K562 (cell line): ENCODE data around the gene FAM117A. TPM values are rescaled to one million over a fixed set of nuclear protein-coding genes. Genes with fewer than 3 reads are reported as not detected.

Experiments
- CBFA2T2 ChIP-seq: fragments of 450-650 bp; conservative IDR thresholded peaks from 2 replicates; pipeline ENCODE4 v1.6.1; 2017; ENCODE audit warnings: mild to moderate bottlenecking
- E2F8 ChIP-seq: fragments of 450-650 bp; IDR thresholded peaks from 2 replicates; pipeline ENCODE4 v1.7.1; 2018; ENCODE audit warnings: mild to moderate bottlenecking, low read depth; ENCODE audit not compliant: partially characterized antibody
- ETV6 ChIP-seq, 3 experiments: fragments of 150-350 bp in 1 of 3; sonication (generic) in 1 of 3; formaldehyde crosslinking in 1 of 3; IDR thresholded peaks; 2 replicates each; pipeline versions ENCODE4 v1.6.1 to v1.8.0; 2014 to 2022; ENCODE audit warnings: borderline replicate concordance in 2 of 3, low read depth in 2 of 3, antibody characterized with exemption in 1 of 3, low read length in 1 of 3, mild to moderate bottlenecking in 1 of 3, missing genetic modification reagents in 1 of 3
- HDAC2 ChIP-seq: fragments of 450-650 bp; IDR thresholded peaks from 2 replicates; pipeline ENCODE4 v1.6.1; 2016; ENCODE audit warnings: mild to moderate bottlenecking
- HDAC6 ChIP-seq: IDR thresholded peaks from 2 replicates; pipeline ENCODE4 v1.6.1; 2012; ENCODE audit warnings: low read depth, mild to moderate bottlenecking, control low read depth, inconsistent platforms, low read length, moderate library complexity
- HNRNPK ChIP-seq: fragments of 200-400 bp; formaldehyde crosslinking; IDR thresholded peaks from one replicate; pipeline ENCODE4 v1.6.1; 2018; ENCODE audit warnings: mild to moderate bottlenecking, low read depth, low read length; ENCODE audit not compliant: poor library complexity, severe bottlenecking
- NCOA6 ChIP-seq: fragments of 450-650 bp; IDR thresholded peaks from 2 replicates; pipeline ENCODE4 v1.6.1; 2017; ENCODE audit warnings: mild to moderate bottlenecking
- RBM22 ChIP-seq: fragments of 200-400 bp; formaldehyde crosslinking; IDR thresholded peaks from 2 replicates; pipeline ENCODE4 v1.6.1; 2018; ENCODE audit warnings: low read length, low read depth; ENCODE audit not compliant: poor library complexity, severe bottlenecking
- SP1 ChIP-seq: sonication (generic); formaldehyde crosslinking; IDR thresholded peaks from 2 replicates; pipeline ENCODE4 v1.8.1; 2022; ENCODE audit warnings: mild to moderate bottlenecking, missing genetic modification reagents
- TARDBP ChIP-seq: fragments of 450-650 bp; IDR thresholded peaks from 2 replicates; pipeline ENCODE4 v1.6.1; 2016
- ZBTB34 ChIP-seq: fragments of 250-450 bp; sonication (Bioruptor Pico); IDR thresholded peaks from 2 replicates; pipeline ENCODE4 v1.8.0; 2021; ENCODE audit warnings: mild to moderate bottlenecking, moderate library complexity
- ZFP30 ChIP-seq: fragments of 250-450 bp; sonication (Bioruptor Pico); IDR thresholded peaks from 2 replicates; pipeline ENCODE4 v1.8.0; 2022; ENCODE audit warnings: moderate library complexity, mild to moderate bottlenecking, inconsistent platforms, borderline replicate concordance
- ZKSCAN8 ChIP-seq: fragments of 200-800 bp; sonication (Bioruptor generic); IDR thresholded peaks from 2 replicates; pipeline ENCODE4 v1.6.1; 2016; ENCODE audit warnings: missing genetic modification characterization, missing compliant biosample characterization
- ZNF217 ChIP-seq: sonication (generic); formaldehyde crosslinking; IDR thresholded peaks from 2 replicates; pipeline ENCODE4 v1.8.0; 2022; ENCODE audit warnings: mild to moderate bottlenecking, missing genetic modification reagents
- ZNF274 ChIP-seq: IDR thresholded peaks from 2 replicates; pipeline ENCODE4 v1.6.1; 2011; ENCODE audit warnings: low read depth, mild to moderate bottlenecking, low read length, moderate library complexity, borderline replicate concordance
- ZNF398 ChIP-seq: fragments of 250-450 bp; sonication (Bioruptor Pico); IDR thresholded peaks from 2 replicates; pipeline ENCODE4 v1.8.0; 2021; ENCODE audit warnings: moderate library complexity, mild to moderate bottlenecking, inconsistent platforms
- ZNF518B ChIP-seq: fragments of 250-450 bp; sonication (Bioruptor Pico); IDR thresholded peaks from 2 replicates; pipeline ENCODE4 v1.5.0; 2021; ENCODE audit warnings: mild to moderate bottlenecking, moderate library complexity
- polyA plus RNA-seq, 8 experiments: library from polyadenylated mRNA; depleted of rRNA in 4 of 8; stranded (reverse) in 5 of 8; unstranded in 3 of 8; fragments of >200 nt; fragmentation: Nextera tagmentation in 2 of 8; fragmentation: Illumina TruSeq in 1 of 8; extraction: Ambion mirVana in 2 of 8; extraction: Trizol in 1 of 8; gene quantifications; 2 replicates each; pipeline versions ENCODE4 v1.2.1 to v1.2.3, GENCODE V29; 2011 to 2014; ENCODE audit warnings: inconsistent platforms in 1 of 8, missing spikeins in 1 of 8
- total RNA-seq, 7 experiments: library from RNA; depleted of rRNA in 6 of 7; stranded (reverse); fragments of >200 nt in 6 of 7; fragmentation: Illumina TruSeq in 2 of 7; extraction: Trizol in 2 of 7; gene quantifications; 2 replicates each; pipeline versions ENCODE4 v1.2.1 to v1.2.3, GENCODE V29; 2011 to 2021; ENCODE audit warnings: low replicate concordance in 1 of 7

FAM117A gene
- total and polyA plus RNA-seq, 9 of the 15 experiments (the other 6 are each of a cell fraction or from before 2014, with no cell fraction given) = 3.1 to 79.7 (median 36.6) TPM

- TF ChIP-seq ETV6 (IDR thresholded peaks at IDR 0.05; ENCODE audit: borderline replicate concordance in 1 of 2, low read depth in 2 of 2, low read length in 1 of 2) = no peak
- TF ChIP-seq ETV6 (CRISPR knock-in tag; IDR thresholded peaks at IDR 0.05; ENCODE audit: borderline replicate concordance) = no peak
- TF ChIP-seq E2F8 = peak; percentile 79
- TF ChIP-seq ZNF398 = no peak
- TF ChIP-seq HDAC2 = peak; percentile 61; the same call in 1 of the 2 replicates
- TF ChIP-seq NCOA6 = no peak
- no peak for TF ChIP-seq ZNF217
- TF ChIP-seq HNRNPK = no peak
- TF ChIP-seq ZKSCAN8 (CRISPR knock-in tag) = no peak
- no peak for TF ChIP-seq ZNF274
- no peak for TF ChIP-seq ZFP30
- TF ChIP-seq SP1 (CRISPR knock-in tag) = peak; percentile 96
- no peak for TF ChIP-seq ZBTB34 (CRISPR knock-in tag)
- no peak for TF ChIP-seq CBFA2T2
- TF ChIP-seq ZNF518B (CRISPR knock-in tag) = no peak; the same call in 1 of the 2 replicates
- TF ChIP-seq TARDBP = no peak
- TF ChIP-seq HDAC6 = no peak
- TF ChIP-seq RBM22 = peak; percentile 98
These were observed 56.1 kb downstream of the FAM117A start, which contains the start of gene SLC35B1 (continued) for GRCh38 chr17:49707608-49708514.
